ENCODE data around the gene SKI.
"Not testable (repeated sequence)": the region's sequence is repeated elsewhere in the genome, so short reads cannot be mapped to it uniquely, and the experiment has no call there.

Gene SKI

GRCh38 chr1:2248854-2249558 is 20.9 kb downstream of the SKI start:
- no peak for DNase-seq

- no peak for DNase-seq
Measured at GRCh38 chr1:2249559-2249906, 21.4 kb downstream of the SKI start.

DNA sequence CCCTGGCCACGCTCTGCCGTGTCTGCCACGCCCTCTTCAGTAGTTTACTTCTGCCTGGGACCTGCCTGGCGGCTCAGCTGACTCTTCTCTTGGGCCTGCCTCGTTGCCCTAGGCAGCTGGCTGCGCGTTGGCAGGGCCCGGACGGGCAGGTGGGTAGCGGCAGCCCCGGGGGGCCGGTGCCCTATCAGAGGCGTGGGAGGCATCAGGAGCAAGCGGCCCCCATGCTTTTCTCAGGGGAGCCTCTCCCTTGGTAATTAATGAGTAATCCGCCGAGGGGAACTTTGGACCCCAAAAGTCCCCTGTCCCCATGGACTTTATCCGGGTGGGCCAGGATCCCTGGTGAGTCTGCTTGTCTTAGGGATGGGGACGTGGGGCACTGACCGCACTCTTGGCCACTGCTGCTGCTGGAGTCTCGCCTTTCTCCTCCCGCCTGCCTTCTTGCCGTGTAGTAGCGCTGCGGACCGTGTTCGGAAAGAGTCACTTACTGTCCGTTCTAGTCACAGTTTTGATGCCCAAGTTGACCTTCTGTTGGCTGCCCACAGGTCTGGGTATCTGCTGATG is 22.7 kb downstream of the SKI start:
- no peak for DNase-seq

DNA sequence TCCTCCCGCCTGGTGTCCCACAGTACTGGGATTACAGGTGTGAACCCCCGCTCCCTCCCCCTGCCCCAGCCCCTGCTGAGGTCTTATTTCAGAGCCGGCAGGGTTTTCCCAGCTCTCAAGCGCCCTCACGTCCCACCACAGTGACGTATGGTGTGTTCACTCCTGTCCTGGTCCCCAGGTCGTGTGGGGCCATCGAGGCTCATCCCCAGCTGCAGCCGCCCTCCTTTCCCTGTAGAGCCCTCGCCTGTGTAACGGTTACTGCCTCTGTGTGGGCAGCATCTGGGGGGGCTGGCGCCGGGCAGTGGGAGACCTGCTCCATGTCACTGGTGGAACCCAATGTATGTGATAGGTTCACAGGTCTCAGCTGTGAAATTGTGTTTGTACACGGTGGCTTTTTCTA is 23.2 kb downstream of the SKI start:
- no peak for DNase-seq

DNA sequence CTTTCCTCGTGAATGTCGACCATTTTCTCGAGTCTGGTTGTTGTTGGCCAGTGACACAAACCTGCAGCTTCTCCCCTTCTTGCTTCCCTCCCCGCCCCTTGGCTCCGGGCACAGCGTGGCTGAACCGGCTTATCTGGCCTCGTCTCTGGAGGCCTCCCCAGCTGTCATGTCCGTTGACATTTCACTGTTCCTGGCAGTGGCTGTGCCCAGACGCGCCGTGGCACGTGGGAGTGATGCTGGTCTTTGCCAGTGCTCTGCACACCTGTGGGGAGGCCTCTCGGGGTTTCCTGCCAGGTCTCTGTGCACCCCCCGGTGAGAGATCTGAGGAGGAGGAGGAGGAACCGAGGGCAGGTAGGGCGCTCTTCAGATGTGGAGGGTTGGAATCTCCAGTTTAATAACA is 23.7 kb downstream of the SKI start:
- DNase-seq = no peak

DNA sequence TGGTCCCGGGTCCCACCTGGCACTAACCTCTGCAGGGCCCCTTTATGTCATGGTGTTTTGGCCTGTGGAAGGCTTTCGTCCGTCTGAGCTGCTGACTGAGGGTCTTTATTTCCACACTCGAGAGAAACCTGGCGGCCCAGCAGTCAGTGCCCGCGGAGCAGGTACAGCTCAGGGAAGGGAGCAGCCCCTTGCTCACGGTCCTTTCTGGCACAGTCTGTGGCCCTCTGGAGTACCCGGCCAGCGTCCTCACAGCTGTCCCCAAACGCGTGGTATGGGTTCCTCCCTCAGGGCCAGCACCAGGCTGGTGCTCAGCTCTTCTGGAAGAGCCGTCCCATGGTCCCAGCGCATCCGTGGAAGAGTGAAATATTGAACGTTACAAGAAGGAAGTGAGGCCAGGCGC is 24.3 kb downstream of the SKI start:
- no peak for DNase-seq

DNA sequence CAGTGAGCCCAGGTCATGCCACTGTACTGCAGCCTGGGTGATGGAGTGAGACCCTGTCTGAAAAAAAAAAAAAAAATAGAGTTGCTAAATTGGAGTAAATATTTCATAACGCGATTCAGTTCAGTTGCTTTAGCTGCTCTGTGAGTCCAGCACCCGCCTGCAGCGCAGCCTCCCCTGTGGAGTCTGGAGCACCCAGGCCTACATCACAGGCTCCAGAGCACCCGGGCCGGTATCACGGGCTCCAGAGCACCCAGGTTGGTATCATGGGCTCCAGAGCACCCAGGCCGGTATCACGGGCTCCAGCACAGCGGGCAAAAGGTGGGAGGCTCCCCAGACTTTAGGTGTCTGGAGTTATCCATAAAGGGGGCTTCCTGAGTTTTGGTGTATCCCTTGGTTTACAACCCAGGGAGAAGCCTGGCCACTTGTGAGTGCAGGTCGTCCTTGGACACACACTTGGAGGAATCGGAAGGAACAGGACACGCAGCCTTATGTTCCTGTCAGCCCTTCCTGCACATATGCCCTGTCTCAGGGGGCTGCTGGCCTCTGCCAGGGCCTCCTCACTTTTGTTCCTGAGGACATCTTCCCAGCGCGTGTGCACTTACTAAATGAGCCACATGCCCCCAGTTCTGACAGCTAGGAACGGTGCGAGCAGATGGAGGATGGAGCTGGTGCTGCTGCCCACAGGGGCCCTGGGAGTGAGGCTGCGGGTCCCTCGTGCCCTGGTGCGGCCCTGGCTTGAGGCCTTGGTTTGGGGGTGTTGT is 25.1 kb downstream of the SKI start:
- DNase-seq = no peak

- DNase-seq = no peak
Measured at GRCh38 chr1:2253797-2254480, 25.8 kb downstream of the SKI start.

DNA sequence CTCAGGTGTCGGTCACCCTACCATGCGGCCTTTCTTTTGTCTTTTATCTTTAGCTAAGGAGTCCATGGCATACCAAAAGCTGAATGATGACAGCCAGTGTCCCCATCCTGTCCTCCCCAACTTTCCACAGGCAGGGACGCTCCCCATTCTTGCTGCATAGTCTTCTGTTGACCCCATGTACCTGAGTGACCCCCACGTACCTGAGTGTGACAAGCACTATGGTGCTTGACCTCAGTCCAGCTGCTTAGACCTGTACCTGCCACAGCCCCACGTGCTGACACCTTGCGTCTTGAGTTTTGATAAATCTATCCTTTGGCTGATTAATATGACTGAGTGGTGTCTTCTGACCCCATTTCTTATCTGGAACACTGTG is 26.9 kb downstream of the SKI start:
- no peak for DNase-seq

DNA sequence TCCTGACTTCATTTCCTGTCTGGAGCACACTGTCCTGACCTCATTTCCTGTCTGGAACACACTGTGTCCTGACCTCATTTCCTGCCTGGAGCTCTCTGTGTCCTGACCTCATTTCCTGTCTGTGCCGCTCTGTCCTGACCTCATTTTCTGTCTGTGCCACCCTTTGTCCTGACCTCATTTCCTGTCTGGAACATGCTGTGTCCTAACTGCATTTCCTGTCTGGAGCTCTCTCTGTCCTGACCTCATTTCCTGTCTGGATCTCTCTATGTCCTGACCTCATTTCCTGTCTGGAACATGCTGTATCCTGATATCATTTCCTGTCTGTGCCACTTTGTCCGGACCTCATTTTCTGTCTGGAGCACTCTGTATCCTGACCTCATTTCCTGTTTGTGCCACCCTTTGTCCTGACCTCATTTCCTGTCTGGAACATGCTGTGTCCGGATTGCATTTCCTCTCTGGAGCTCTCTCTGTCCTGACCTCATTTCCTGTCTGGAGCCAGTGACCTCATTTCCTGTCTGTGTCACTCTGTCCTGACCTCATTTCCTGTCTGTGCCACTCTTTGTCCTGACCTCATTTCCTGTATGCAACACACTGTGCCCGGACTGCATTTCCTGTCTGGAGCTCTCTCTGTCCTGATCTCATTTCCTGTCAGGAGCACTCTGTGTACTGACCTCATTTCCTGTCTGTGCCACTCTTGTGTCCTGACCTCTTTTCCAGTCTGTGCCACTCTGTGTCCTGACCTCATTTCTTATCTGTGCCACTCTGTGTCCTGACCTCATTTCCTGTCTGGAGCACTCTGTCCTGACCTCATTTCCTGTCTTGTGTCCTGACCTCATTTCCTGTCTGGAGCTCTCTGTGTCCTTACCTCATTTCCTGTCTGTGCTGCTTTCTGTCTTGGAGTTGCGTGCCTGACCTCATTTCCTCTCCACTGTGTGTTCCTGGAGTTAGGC is 27.6 kb downstream of the SKI start:
- DNase-seq = peak; percentile 81

GRCh38 chr1:2256435-2257244 is 28.5 kb downstream of the SKI start:
- DNase-seq = no peak

- DNase-seq = no peak
Measured at GRCh38 chr1:2257245-2257627, 29.1 kb downstream of the SKI start.

DNA sequence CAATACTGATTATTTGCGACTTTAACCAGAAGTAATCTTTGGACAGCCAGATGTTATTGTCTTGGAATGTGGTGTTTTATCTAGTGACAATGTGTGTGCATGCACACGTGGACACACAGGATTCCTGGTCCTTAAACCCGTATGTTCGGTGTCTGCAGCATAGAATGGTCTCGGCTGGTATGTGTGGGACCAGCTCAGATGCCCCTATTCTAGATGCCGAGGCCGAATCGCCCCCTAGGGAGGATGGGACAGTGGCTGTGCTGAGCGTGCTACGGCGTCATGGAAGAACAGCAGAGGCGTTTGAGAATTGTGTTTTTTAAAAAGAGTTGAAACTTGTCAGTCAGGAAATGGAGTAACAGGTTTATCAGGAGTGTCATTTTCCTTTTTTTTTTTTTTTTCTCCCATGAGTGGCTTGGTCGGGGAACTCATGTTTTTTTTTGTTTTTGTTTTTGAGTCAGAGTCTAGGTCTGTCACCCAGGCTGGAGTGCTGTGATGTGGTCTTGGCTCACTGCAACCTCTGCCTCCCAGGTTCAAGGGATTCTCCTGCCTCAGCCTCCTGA is 30.1 kb downstream of the SKI start:
- no peak for DNase-seq

DNA sequence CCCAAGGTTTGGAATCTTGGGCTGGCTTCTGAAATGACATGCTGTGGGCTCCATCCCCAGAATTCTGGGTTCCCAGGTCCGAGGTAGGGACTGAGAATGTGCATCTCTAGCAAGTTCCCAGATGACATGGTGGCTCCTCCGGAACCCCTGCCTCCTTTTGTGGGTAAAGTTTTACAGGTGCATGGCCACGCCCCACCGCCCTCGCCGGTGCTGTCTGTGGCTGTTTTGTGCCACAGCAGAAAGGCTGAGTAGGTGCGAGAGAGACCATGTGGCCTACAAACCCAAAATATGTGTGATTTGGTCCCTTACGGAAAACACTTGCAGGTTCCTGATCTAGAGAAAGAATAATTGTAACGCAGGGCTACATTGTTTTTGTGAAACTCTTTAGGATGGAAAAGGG is 30.9 kb downstream of the SKI start:
- peak; percentile 75 for DNase-seq

DNA sequence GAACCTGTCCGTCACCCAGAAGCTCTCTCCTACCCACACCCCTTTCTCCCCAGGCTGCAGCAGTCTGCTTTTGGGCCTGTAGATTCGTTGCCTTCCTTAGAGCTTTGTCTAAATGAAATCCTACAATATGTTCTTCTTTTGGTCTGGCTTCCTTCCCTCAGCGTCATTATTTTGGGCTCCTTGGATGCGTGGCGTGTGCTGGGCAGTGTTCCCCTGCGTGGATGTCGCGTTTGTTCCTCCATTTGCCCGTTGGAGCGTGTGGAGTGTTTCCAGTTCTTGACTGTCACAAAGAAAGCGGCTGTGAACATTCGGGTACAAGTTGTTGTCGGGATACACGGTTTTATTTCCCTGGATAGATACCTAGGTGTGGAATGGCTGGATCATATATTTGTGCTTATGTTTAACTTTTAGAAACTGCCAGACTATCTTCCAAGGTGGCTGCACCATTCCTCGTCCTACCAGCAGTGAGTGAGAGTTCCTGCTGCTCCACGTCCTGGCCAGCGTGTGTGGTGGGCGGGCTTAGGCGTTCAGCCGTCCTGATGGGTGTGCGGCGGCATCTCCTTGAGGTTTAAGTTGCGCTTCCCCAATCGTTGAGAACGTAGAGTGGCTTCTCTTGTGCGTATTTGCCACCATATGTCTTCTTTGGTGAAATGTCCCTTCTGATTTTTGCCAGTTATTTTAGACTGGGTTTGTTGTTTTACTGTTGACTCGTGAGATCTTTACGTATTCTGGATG is 31.7 kb downstream of the SKI start:
- DNase-seq = no peak

GRCh38 chr1:2260470-2260869 is 32.4 kb downstream of the SKI start:
- DNase-seq = not testable (repeated sequence)

DNA sequence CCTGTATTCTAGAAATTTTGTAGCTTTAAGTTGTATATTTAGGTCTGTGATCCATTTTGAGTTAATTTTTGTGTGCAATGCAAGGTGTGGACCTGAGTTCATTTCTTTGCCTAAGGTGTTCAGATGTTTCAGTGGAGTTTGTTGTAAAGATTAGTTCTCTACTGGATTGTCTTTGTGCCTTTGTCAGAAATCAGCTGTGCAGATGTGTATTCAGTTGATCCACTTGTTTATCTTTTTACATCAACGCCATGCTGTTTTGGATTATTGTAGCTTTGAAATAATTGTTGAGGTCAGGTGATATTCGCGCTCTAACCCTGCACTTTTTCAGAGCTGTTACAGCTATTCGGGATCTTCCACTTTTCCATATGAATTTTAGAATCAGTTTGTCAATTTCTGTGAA is 32.8 kb downstream of the SKI start:
- DNase-seq = no peak

DNA sequence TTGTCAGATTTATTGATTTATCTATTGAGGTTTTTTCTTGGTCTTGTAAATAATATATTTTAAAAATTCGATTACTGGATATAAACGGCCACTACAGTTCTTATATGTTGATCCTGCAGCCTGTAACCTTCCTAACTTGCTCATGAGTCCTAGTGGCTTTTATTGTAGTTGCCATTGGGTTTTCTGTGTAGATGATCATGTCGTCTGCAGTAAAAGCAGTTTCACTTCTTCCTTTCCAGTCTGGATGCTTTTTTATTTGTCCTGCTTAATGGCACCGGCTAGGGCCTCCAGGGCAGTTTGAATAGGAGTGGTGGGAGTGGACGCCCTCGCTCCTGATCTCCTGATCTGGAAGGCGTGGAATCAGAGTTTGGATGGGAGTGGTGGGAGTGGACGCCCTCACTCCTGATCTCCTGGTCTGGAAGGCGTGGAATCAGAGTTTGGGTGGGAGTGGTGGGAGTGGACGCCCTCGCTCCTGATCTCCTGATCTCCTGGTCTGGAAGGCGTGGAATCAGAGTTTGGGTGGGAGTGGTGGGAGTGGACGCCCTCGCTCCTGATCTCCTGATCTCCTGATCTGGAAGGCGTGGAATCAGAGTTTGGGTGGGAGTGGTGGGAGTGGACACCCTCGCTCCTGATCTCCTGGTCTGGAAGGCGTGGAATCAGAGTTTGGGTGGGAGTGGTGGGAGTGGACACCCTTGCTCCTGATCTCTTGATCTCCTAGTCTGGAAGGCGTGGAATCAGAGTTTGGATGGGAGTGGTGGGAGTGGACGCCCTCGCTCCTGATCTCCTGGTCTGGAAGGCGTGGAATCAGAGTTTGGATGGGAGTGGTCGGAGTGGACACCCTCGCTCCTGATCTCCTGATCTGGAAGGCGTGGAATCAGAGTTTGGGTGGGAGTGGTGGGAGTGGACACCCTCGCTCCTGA is 33.6 kb downstream of the SKI start:
- DNase-seq = not testable (repeated sequence)

GRCh38 chr1:2266301-2266975 is 38.3 kb downstream of the SKI start:
- no peak for DNase-seq

Data from activated CD8-positive, alpha-beta memory T cell treated with anti-CD3 and anti-CD28 coated beads for 24 hours (primary cell).